Measurements from ENCODE around the gene KLHL30.

DNA sequence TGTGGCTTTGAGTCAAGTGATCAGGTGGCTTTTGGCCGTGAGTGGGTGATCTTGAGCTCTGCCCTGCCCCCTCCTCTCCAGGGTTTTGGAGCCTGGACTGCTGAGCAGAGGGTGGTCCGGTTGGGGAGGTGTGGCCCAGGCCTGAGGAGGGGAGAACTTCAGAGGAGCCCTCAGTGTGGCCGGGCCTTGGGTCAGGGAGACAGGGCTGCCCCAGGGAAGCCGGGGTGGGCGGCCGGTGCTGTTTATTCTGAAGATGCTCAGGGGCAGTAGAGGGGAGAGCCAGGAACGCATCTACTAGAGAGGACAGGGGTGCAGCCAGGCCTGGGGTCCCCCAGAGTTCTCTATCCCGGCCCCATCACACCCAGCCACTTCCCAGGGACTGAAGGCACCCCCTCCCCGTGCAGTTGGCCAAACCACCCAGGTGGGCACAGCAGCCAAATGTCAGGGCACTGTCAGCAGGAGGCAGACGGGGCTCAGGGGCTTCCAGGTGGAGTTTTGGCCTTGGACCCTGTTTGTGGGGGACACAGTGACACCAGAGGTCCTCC, 21.3 kb downstream of the KLHL30 start:
- TF ChIP-seq CTCF (IDR thresholded peaks at IDR 0.05) (no peak), POLR2AphosphoS5 (IDR thresholded peaks at IDR 0.05; ENCODE audit: insufficient read depth in 1 of 2, low read depth in 1 of 2) (no peak)

Data from vagina (tissue), 2 donors.